HepG2 (cell line): ENCODE measurements around the gene ETS1.

Experiments
- ARNT2 ChIP-seq: sonication (generic); formaldehyde crosslinking; IDR thresholded peaks from 2 replicates; pipeline ENCODE4 v1.8.0; 2022; ENCODE audit warnings: mild to moderate bottlenecking, low read depth, missing genetic modification reagents, moderate library complexity
- BRCA1 ChIP-seq: sonication (generic); formaldehyde crosslinking; IDR thresholded peaks from 2 replicates; pipeline ENCODE4 v1.4.0; 2020; ENCODE audit warnings: missing genetic modification reagents
- FOXK1 ChIP-seq: sonication (generic); formaldehyde crosslinking; IDR thresholded peaks from 2 replicates; pipeline ENCODE4 v1.4.0; 2020; ENCODE audit warnings: low read depth, missing genetic modification reagents, borderline replicate concordance
- POLR2A ChIP-seq, 2 experiments: IDR thresholded peaks; 2 replicates each; pipeline ENCODE4 v1.6.1; 2011; ENCODE audit warnings: low read depth in 2 of 2, low read length in 2 of 2, mild to moderate bottlenecking in 1 of 2, moderate library complexity in 1 of 2; ENCODE audit not compliant: insufficient read depth in 1 of 2
- REPIN1 ChIP-seq: sonication (generic); formaldehyde crosslinking; IDR thresholded peaks from 2 replicates; pipeline ENCODE4 v1.8.0; 2022; ENCODE audit warnings: missing genetic modification reagents, low read depth, mild to moderate bottlenecking, borderline replicate concordance
- TARDBP ChIP-seq: sonication (generic); formaldehyde crosslinking; IDR thresholded peaks from 2 replicates; pipeline ENCODE4 v1.8.0; 2022; ENCODE audit warnings: mild to moderate bottlenecking, missing genetic modification reagents
- TBP ChIP-seq: sonication (generic); formaldehyde crosslinking; IDR thresholded peaks from 2 replicates; pipeline ENCODE4 v1.5.0; 2020; ENCODE audit warnings: missing genetic modification reagents
- TCF7 ChIP-seq: sonication (generic); IDR thresholded peaks from 2 replicates; pipeline ENCODE4 v1.6.1; 2016; ENCODE audit warnings: antibody characterized with exemption, low read depth
- ZBTB21 ChIP-seq: sonication (generic); formaldehyde crosslinking; IDR thresholded peaks from 2 replicates; pipeline ENCODE4 v1.4.0; 2020; ENCODE audit warnings: missing genetic modification reagents
- ZFX ChIP-seq: sonication (generic); formaldehyde crosslinking; IDR thresholded peaks from 2 replicates; pipeline ENCODE4 v1.4.0; 2020; ENCODE audit warnings: mild to moderate bottlenecking, low read depth, missing genetic modification reagents, moderate library complexity
- ZNF138 ChIP-seq: sonication (generic); formaldehyde crosslinking; IDR thresholded peaks from 2 replicates; pipeline ENCODE4 v1.5.0; 2020; ENCODE audit warnings: mild to moderate bottlenecking, low read depth, missing genetic modification reagents
- ZNF326 ChIP-seq: sonication (generic); formaldehyde crosslinking; IDR thresholded peaks from 2 replicates; pipeline ENCODE4 v1.4.0; 2020; ENCODE audit warnings: missing genetic modification reagents, borderline replicate concordance

GRCh38 chr11:128417607-128418324, 169.6 kb downstream of the ETS1 start:
- TF ChIP-seq ZNF326: no peak
- TF ChIP-seq BRCA1 (CRISPR knock-in tag): no peak
- no peak for TF ChIP-seq REPIN1 (CRISPR knock-in tag)
- TF ChIP-seq ARNT2 (CRISPR knock-in tag): no peak
- no peak for TF ChIP-seq TARDBP (CRISPR knock-in tag)
- no peak for TF ChIP-seq POLR2A (IDR thresholded peaks at IDR 0.05; ENCODE audit: insufficient read depth in 1 of 2, low read depth in 2 of 2, low read length in 2 of 2)
- no peak for TF ChIP-seq TCF7
- TF ChIP-seq FOXK1 (CRISPR knock-in tag): no peak
- TF ChIP-seq ZBTB21 (CRISPR knock-in tag): no peak
- TF ChIP-seq TBP (CRISPR knock-in tag): no peak
- no peak for TF ChIP-seq ZFX (CRISPR knock-in tag)
- no peak for TF ChIP-seq ZNF138 (CRISPR knock-in tag)
